CD14-positive monocyte (primary cell): ENCODE measurements around the gene NRXN3. TPM values are rescaled to one million over a fixed set of nuclear protein-coding genes. Genes with fewer than 3 reads are reported as not detected.

Experiments
- DNase-seq, 3 donors: peaks; one replicate each; pipeline ENCODE4 v3.0.0-alpha.2; 2011 to 2022
- H2AFZ ChIP-seq: 2 replicates; pipeline ENCODE4 v1.6.0; 2012; ENCODE audit warnings: mild to moderate bottlenecking, low read depth, low read length, inconsistent platforms; ENCODE audit not compliant: insufficient read depth, poor library complexity, severe bottlenecking
- H3K27ac ChIP-seq, 2 donors: 1 replicate in 1 of 2; 2 replicates in 1 of 2; pipeline ENCODE4 v1.5.1; 2012 to 2013; ENCODE audit warnings: low read length in 2 of 2, control low read depth in 1 of 2, inconsistent platforms in 1 of 2, low read depth in 1 of 2, mild to moderate bottlenecking in 1 of 2
- H3K27me3 ChIP-seq, 2 donors: one replicate each; pipeline versions ENCODE4 v1.6.0 to v1.6.1; 2011 to 2013; ENCODE audit warnings: low read length in 2 of 2; ENCODE audit not compliant: control insufficient read depth in 2 of 2, insufficient read depth in 2 of 2
- H3K36me3 ChIP-seq, 2 donors: replicated peaks in 1 of 2; 1 replicate in 1 of 2; 2 replicates in 1 of 2; pipeline versions ENCODE4 v1.5.1 to v1.6.1; 2012 to 2013; ENCODE audit warnings: low read length in 2 of 2, control low read depth in 1 of 2, inconsistent platforms in 1 of 2, mild to moderate bottlenecking in 1 of 2; ENCODE audit not compliant: insufficient read depth in 2 of 2, control insufficient read depth in 1 of 2
- H3K4me1 ChIP-seq, 2 donors: 1 replicate in 1 of 2; 2 replicates in 1 of 2; pipeline versions ENCODE4 v1.5.1 to v1.6.1; 2012 to 2013; ENCODE audit warnings: low read length in 2 of 2, control low read depth in 1 of 2, inconsistent platforms in 1 of 2, mild to moderate bottlenecking in 1 of 2, moderate library complexity in 1 of 2; ENCODE audit not compliant: insufficient read depth in 2 of 2, control insufficient read depth in 1 of 2
- H3K4me2 ChIP-seq: replicated peaks from 2 replicates; pipeline ENCODE3; 2012; ENCODE audit warnings: low read length, moderate library complexity, mild to moderate bottlenecking; ENCODE audit not compliant: poor library complexity, severe bottlenecking; ENCODE audit errors: extremely low read depth
- H3K4me3 ChIP-seq, 3 experiments: fragments of 200-600 bp in 1 of 3; sonication (generic) in 1 of 3; replicated peaks in 1 of 3; 1 replicate in 2 of 3; 2 replicates in 1 of 3; pipeline ENCODE4 v1.5.1; 2011 to 2013; ENCODE audit warnings: low read length in 3 of 3, mild to moderate bottlenecking in 3 of 3, control low read depth in 2 of 3, low read depth in 2 of 3, inconsistent platforms in 1 of 3, moderate library complexity in 1 of 3
- H3K79me2 ChIP-seq: 2 replicates; pipeline ENCODE4 v1.6.0; 2012; ENCODE audit warnings: mild to moderate bottlenecking, control low read depth, inconsistent platforms, low read length, moderate library complexity; ENCODE audit not compliant: insufficient read depth
- H3K9ac ChIP-seq: 2 replicates; pipeline ENCODE4 v1.6.0; 2017; ENCODE audit warnings: low read length, mild to moderate bottlenecking; ENCODE audit not compliant: insufficient read depth, poor library complexity, severe bottlenecking
- H3K9me3 ChIP-seq, 2 donors: replicated peaks in 1 of 2; 1 replicate in 1 of 2; 2 replicates in 1 of 2; pipeline versions ENCODE4 v1.5.1 to v1.6.1; 2012 to 2013; ENCODE audit warnings: low read length in 2 of 2, control low read depth in 1 of 2; ENCODE audit not compliant: control insufficient read depth in 1 of 2, insufficient read depth in 1 of 2
- H4K20me1 ChIP-seq: 2 replicates; pipeline ENCODE4 v1.6.0; 2012; ENCODE audit warnings: mild to moderate bottlenecking, low read length, control low read depth, moderate library complexity; ENCODE audit not compliant: insufficient read depth
- H3K27ac Mint-ChIP-seq, 7 donors: one replicate each; pipeline ENCODE4 v1.8.0; 2020; ENCODE audit warnings: mild to moderate bottlenecking in 7 of 7, mixed read lengths in 7 of 7, moderate library complexity in 6 of 7, inconsistent platforms in 2 of 7
- H3K27me3 Mint-ChIP-seq, 3 donors: one replicate each; pipeline ENCODE4 v1.8.0; 2021 to 2022; ENCODE audit warnings: low read depth in 3 of 3, mild to moderate bottlenecking in 3 of 3, mixed read lengths in 3 of 3, moderate library complexity in 3 of 3, inconsistent platforms in 1 of 3
- H3K36me3 Mint-ChIP-seq, 2 donors: one replicate each; pipeline ENCODE4 v1.8.0; 2020; ENCODE audit warnings: mixed read lengths in 2 of 2, inconsistent platforms in 1 of 2, mild to moderate bottlenecking in 1 of 2
- H3K4me1 Mint-ChIP-seq: one replicate; pipeline ENCODE4 v1.8.0; 2020; ENCODE audit warnings: mild to moderate bottlenecking, mixed read lengths
- H3K4me3 Mint-ChIP-seq, 2 donors: one replicate each; pipeline ENCODE4 v1.8.0; 2020; ENCODE audit warnings: mild to moderate bottlenecking in 2 of 2, mixed read lengths in 2 of 2, moderate library complexity in 1 of 2
- H3K9me3 Mint-ChIP-seq, 7 donors: one replicate each; pipeline ENCODE4 v1.8.0; 2020 to 2022; ENCODE audit warnings: mixed read lengths in 7 of 7, mild to moderate bottlenecking in 6 of 7, moderate library complexity in 6 of 7, inconsistent platforms in 2 of 7
- CTCF ChIP-seq: fragments of 200-600 bp; IDR thresholded peaks from one replicate; pipeline ENCODE4 v1.8.0; 2022; ENCODE audit warnings: antibody characterized with exemption, mild to moderate bottlenecking
- WGBS: methylation state at CpG from one replicate; pipeline ENCODE4 v1.1.5; 2013; ENCODE audit warnings: missing lambda C conversion rate; ENCODE audit not compliant: insufficient coverage; 5-methylcytosine and 5-hydroxymethylcytosine counted together
- intact Hi-C, 2 donors: fragments of 100-400 bp; cut with micrococcal nuclease; formaldehyde crosslinking; loops; one replicate each; pipeline versions ENCODE4 v1.15.0 to v1.15.1; 2023
- polyA plus RNA-seq, 3 donors: library from polyadenylated mRNA; depleted of rRNA in 1 of 3; unstranded in 2 of 3; stranded (reverse) in 1 of 3; fragments of 300-500 nt in 2 of 3; fragments of >200 nt in 1 of 3; fragmentation: Illumina TruSeq in 2 of 3; gene quantifications; 1 replicate in 2 of 3; 2 replicates in 1 of 3; pipeline ENCODE4 v1.2.3, GENCODE V29; 2012 to 2021

The NRXN3 gene
- polyA plus RNA-seq, 3 donors: not detected

DNA sequence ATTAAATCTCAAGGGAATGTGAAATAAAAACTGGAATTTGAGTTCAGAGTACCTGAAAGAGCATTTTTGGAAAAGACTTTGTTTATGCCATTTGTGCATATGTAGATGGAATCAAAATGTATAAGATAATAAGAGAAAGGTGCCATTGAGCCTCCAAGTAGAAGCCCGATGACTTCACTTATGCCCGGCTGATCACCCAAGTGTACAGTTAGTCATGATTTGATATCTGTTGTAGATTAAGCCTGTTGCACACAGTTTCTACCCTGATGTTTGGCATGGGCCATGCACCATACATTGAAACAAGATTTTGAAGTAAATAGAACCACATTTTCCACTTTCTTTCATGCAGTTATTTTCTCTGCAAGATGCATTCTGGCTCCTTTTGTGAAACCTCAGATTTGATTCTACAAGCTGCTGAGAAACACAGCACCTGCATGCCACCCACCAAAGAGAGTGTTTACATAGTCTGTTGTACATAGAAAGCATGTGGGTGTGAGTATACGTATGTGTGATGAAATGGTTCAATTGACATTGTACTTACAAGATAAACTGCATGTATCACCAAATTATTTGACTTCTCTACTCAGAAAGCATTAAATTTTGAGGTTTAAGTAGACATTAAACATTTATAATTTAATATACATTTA, 1268.6 kb downstream of the NRXN3 start:
- Histone ChIP-seq H3K27me3 (no peaks in the 10 kb centered on the region), H3K79me2 (no peaks in the 10 kb centered on the region), H3K4me3 (no peak overlapping the region), H2AFZ (no peak overlapping the region), H3K9me3 (no peaks in the 10 kb centered on the region), H3K9ac (no peak overlapping the region), H3K4me1 (no peaks in the 10 kb centered on the region), H3K4me2 (no peak overlapping the region), H4K20me1 (no peaks in the 10 kb centered on the region), H3K36me3 (no peaks in the 10 kb centered on the region), H3K27ac (no peak overlapping the region)
- peaks cover 0 to 5% (median 0%) of the 10 kb centered on the region in 7 donors for H3K9me3 Mint-ChIP-seq
- H3K27ac Mint-ChIP-seq: no peak overlapping the region
- H3K27me3 Mint-ChIP-seq: peaks cover 0 to 2% (median 1%) of the 10 kb centered on the region in 3 donors
- H3K4me1 Mint-ChIP-seq: no peaks in the 10 kb centered on the region
- intact Hi-C loops: no loop called here
- H3K4me3 Mint-ChIP-seq: no peak overlapping the region
- 90% methylated on average over 2 of the region's 3 CpGs for WGBS
- DNase-seq: no peak
- TF ChIP-seq CTCF: no peak
- H3K36me3 Mint-ChIP-seq: no peaks in the 10 kb centered on the region

DNA sequence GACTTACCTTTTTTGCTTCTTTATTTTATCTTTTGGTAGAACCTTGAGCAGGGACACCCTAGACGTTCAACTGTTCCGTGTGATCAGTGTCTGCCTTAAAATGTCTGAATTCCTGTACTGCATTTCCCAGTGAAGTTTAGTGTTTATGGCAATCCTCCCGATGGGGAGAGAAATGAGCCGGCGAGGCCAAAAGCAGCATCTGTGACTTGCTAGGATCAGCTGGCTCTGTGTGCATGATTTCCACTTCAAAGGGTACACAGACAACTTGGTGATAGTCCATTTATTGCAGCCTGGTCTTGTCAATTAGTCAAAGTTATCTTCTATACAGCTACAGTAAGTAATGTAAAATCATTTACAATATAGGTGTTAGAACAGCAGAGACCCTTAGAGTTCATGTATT, 1272.6 kb downstream of the NRXN3 start:
- Histone ChIP-seq H3K4me2 (no peak overlapping the region), H3K4me3 (no peak overlapping the region), H3K27me3 (no peaks in the 10 kb centered on the region), H3K9me3 (no peaks in the 10 kb centered on the region), H2AFZ (no peak overlapping the region), H3K27ac (no peak overlapping the region), H3K36me3 (no peaks in the 10 kb centered on the region), H3K79me2 (no peaks in the 10 kb centered on the region), H3K9ac (no peak overlapping the region), H3K4me1 (no peaks in the 10 kb centered on the region), H4K20me1 (no peaks in the 10 kb centered on the region)
- intact Hi-C loops: no loop called here
- peaks cover 0 to 2% (median 1%) of the 10 kb centered on the region in 3 donors for H3K27me3 Mint-ChIP-seq
- no peak overlapping the region for H3K27ac Mint-ChIP-seq
- no peak overlapping the region for H3K4me3 Mint-ChIP-seq
- WGBS: 92% methylated on average over 5 of the region's 5 CpGs
- no peak for DNase-seq
- H3K9me3 Mint-ChIP-seq: peaks cover 0 to 5% (median 0%) of the 10 kb centered on the region in 7 donors
- H3K4me1 Mint-ChIP-seq: no peaks in the 10 kb centered on the region
- no peaks in the 10 kb centered on the region for H3K36me3 Mint-ChIP-seq
- no peak for TF ChIP-seq CTCF
